Stimulated activated CD8-positive, alpha-beta memory T cell treated with anti-CD3 and anti-CD28 coated beads, Interleukin-15, amount 100 ng/mL, for 48 hours (primary cell): ENCODE data around the gene TRAF2.

Source experiments
- DNase-seq, 2 donors: peaks; one replicate each; pipeline ENCODE4 v3.0.0-alpha.2; 2020; ENCODE audit warnings: low read depth in 2 of 2

The TRAF2 gene

DNA sequence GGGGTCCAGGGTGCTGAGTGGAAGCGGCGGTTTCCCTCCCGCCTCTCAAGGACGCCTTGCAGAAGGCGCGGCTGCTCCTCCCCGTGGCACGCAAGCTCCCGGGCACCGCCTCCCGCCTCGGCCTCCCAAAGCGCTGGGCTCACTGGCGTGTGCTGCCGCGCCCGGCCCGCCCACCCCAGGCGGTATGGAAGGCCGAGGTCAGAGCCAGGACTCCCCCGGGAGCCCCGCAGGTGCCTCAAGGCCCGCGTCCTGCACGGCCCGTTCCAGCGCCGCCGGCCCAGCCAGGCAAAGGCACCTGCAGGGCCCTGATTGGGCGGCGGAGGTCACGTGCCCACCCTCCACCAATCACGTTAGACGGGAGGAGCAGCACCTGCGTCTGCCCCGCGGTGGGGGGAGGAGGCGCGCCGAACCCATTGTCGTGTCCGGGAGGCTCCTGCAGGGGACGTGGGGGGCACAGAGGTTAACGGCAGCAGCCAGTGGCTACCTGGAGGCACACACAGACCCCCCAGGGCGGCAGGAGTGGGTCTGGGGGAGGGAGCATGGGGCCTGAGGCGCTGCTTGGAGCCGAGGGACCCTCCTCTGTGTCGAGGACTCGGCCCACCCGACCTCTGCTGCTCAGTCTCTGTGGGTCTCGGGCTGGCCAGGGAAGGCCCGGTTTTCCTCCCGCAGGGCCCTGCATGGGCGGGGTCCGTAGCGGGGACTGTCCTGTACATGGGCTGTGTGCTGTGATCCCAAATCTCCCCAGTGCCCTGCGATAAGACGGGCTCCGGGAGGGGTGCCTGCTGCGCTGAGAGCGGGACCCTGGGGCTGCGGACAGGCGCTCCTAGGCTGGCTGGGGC lies 63.7 kb downstream of the TRAF2 start:
- DNase-seq = peak; percentile 94

DNA sequence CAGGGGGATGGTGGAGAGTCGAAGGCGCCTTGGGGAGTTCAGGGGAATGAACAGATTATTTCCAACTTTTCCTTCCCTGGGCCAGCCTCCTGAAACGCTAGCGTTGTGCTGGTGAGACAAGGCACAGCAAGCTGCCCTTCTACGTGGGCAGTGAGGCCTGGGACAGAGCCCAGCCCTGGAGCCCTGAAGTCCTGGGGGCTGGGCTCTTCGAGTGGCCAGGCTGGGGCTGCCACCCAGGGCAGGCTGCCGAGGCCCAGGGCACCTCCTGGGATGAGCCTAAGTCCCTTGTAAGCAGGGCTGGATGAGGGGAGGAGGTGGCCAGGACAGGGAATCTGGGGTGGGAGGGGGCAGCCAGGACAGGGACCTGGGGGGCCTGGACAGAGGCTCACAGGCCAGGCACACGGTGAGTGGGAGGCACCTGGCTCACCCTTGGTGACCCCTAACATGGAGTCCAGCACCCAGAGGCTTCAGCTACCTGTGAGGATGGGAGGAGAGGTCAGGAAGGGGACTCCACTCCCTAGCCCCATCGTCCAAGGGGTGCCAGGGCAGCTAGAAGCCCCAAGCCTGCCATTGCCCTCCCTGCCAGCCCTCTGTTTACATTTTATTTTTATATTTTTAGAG lies 64.5 kb downstream of the TRAF2 start:
- DNase-seq = no peak

- no peak for DNase-seq
Measured at GRCh38 chr9:136951541-136952320, 65.4 kb downstream of the TRAF2 start, which contains the start of gene LCN12. Gene LCN12, plus strand, starts transcription at chr9:136952273. Its CDS starts 55 bp downstream, at chr9:136952328.

GRCh38 chr9:136952321-136952850 lies 66.1 kb downstream of the TRAF2 start:
- DNase-seq = no peak

DNA sequence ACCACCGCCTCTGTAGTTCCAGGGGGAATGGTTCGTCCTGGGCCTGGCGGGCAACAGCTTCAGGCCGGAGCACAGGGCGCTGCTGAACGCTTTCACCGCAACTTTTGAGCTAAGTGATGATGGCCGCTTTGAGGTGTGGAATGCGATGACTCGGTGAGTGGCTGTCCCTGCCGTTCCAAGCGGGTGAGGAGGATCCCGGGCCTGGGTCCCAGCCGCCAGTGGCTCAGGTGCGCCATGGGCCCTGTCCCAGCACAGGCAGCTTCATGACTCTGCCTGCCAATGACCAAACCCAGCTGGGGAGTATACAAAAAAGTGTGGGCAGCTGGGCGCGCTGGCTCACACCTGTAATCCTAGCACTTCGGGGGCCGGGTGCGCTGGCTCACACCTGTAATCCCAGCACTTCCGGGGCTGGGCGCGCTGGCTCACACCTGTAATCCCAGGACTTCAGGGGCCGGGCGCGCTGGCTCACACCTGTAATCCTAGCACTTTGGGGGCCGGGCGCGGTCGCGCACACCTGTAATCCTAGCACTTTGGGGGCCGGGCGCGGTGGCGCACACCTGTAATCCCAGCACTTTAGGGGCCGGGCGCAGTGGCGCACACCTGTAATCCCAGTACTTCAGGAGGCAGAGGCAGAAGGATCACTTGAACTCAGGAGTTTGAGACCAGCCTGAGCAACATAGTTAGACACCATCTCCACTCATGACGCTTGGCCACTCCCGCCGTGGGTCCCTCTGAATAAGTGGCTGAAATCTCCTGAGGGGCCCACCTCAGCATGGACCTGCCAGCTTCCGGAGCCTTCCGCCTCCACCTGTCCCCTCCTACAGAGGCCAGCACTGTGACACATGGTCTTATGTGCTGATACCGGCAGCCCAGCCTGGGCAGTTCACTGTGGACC lies 66.8 kb downstream of the TRAF2 start:
- DNase-seq = no peak

DNA sequence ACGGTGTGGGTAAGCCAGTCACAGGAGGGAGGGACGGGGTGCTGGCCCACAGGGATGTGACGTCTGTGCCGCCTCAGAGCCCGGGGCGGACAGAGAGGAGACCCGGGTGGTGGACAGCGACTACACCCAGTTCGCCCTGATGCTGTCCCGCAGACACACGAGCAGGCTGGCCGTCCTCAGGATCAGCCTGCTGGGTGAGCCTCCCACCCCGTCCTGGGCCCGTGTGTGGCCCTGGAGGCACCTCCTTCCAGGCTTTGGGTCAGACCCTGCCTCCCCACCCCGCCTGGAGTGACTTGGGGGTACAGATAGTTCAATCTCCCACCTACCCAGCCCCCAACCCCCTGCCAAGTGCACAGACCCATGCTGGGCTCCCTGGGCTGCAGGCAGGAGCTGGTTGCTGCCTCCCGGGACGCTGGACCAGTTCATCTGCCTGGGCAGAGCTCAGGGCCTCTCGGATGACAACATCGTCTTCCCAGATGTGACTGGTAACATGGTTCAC lies 67.5 kb downstream of the TRAF2 start:
- DNase-seq = no peak

- DNase-seq = no peak
Measured at GRCh38 chr9:136954270-136955083, 68.2 kb downstream of the TRAF2 start.

DNA sequence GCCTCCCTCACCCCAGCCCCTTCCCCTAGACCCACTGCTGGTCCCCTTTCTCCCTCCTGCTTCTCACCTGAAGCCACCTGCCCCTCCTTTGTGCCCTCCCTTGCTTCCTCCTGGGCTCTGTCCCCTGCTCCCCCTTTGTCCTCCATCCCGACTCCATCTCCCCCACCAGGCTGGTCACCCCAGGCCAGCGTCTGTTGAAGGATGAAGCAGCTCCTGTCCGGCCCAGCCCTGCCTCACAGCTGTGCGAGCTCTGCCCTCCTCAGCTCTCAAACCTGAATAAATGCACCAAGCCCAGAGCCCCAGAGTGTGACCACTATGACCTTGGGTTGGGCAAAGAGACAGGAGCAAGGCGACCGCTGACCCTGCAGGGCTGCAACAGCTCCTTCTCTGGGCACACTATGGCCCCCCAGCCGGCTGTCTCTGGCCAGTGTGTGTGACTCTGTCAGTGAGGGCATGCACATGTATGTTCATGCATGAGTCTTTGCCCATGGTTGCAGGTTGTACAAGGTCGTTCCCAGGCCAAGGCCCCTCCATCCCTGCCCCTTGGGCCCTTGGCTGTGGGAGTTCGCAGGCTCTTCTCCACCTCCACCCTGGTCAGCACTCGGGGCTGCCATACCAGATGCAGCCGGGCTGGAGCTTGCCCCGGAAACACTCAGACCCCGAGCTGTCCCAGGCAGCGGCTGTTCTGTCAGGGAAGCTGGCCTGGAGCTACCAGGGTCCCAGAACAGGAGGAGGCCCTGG lies 69.1 kb downstream of the TRAF2 start:
- DNase-seq = no peak

DNA sequence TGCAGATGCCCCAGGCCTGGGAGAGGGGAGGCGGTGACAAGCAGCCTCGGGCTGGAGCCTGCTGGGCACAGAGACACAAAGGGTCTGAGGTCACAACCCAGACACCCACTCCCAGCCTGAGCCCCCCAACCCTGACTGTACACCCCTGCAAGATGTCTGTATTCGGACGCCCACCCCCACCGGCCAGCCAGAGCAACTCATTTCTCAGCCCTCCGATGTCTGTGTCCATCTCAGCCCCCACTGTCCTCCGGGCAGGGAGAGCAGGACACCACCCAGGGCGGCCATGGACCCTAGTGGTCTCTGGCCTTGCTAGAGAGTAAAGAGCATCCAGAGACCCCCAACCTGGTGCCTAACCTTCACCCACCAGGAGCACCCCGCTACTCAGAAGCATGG lies 69.6 kb downstream of the TRAF2 start:
- no peak for DNase-seq

DNA sequence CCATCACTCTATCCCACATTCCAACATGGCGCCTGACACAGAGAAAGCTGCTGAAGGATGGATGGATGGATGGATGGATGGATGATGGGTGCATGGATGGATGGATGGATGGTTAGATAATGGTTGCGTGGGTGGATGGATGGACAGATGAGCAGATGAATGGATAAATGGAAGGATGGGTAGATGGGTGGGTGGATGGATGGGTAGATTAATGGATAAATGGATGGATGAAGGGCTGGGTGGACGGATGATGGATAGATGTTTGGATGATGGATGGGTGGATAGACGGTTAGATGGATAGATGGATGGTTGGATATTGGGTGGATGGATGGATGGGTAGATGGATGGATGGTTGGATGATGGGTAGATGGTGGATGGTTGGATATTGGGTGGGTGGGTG lies 70.3 kb downstream of the TRAF2 start:
- DNase-seq = no peak

DNA sequence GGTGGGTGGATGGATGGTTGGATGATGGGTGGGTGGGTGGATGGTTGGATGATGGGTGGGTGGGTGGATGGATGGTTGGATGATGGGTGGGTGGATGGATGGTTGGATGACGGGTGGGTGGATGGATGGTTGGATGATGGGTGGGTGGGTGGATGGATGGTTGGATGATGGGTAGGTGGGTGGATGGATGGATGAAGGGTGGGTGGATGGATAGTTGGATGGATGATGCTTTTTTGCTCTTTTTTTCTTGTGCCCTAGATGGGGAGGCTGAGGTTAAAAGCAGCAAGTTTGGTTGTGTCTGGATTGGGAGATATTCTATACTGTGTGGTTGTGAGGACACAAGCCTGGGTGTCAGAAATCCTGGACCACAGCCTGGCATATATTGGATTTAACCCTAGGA lies 71.1 kb downstream of the TRAF2 start:
- DNase-seq = no peak

DNA sequence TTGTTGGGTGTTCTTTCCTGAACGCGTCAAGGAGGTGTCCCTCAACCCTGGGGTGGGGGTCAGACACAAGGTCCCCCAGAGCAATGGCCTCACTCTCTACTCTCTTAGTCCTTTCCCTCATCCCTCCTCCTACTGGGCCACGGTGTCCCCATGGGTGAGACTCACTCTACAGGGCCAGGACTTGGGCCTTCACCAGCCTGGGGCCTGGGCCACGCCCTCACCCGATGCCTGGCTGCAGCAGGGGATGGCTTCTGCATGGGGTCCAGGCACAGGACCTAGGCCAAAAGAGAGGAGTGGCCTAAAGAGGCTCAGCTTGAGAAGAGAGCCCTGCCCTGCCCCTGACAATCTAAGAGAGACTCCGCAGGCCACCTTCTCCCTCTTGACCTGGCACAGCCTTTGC lies 71.6 kb downstream of the TRAF2 start:
- DNase-seq = no peak

DNA sequence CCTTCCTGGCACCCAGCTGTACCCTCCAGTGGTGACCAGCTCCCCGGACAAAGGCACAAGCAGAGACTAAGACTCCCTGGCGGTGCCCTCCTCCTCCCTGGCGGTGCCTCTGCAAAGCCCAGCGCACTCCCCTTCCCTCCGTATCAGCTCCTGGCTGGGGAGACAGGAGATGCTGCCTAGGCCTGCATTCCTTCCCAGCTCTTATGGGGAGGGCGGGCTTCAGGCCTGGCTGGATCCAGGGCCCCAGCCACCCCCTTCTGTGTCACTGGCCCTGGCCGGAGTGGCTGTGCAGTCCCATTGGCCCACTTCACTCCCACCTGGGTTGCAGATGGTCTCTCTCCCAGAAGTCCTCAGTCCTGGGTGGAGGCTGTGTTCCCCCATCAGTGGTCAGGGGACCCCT lies 72.2 kb downstream of the TRAF2 start:
- DNase-seq = no peak

- DNase-seq = no peak
Measured at GRCh38 chr9:136958898-136959850, 72.9 kb downstream of the TRAF2 start.

GRCh38 chr9:136960212-136960937 lies 74.1 kb downstream of the TRAF2 start:
- no peak for DNase-seq

DNA sequence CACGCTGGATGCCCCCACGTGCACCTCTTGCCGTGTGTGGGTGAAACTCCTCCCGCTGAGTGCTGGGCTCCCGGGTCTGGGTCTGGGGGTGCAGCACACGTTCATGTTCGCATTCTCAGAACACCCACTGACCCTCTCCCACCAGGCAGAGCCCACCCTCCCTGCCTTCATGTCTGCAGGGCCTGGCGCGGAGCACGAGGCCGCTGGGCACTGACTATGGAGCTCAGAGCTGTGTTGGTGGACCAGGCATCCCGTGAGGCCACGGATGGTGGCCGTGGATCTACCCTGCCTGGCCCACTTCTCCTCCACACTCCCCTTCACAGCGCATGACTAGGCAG lies 74.6 kb downstream of the TRAF2 start:
- DNase-seq = no peak

DNA sequence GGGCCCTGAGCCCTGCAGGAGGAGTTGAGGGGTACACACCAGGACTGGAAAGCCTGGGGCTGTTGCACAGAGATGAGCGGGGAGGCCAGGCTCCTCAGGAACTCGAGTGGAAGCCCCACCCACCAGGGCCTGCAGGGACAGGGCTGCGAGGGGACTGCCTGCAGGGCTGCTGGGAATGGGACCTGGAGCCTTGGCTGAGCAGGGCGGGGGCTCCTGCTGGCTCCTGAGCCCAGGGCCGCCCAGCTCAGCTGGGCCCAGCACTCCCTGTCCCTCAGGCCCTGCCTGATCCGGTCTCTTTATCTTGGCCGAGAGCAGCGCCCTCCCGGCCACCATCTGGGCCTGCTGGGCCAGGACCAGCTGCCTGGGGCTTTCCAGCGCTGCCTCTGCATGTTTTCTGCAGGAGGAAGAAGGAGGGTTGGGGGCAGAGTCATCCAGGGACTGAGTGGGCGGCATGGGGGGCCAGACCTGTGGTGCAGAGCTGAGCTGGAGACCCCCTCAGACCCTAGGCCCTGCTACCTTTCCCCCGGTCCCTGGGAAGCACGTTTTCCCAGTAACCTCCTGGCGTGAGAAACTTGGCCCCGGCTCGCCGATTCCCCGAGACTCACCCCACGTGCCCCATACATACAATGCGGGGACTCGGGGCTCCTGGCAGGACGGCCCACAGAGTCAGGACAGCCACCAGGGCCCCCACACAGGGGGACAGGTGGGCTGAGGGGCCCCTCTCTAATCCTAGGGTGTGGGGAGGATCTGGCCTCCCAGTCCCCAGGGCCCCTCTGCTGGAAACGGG lies 75.2 kb downstream of the TRAF2 start:
- DNase-seq = no peak
